Parietal lobe (tissue), 1 donor: ENCODE results near the gene CALCA. TPM values are rescaled to one million over a fixed set of nuclear protein-coding genes. Genes with fewer than 3 reads are reported as not detected.

ENCODE experiments used
- total RNA-seq: library from RNA; depleted of rRNA; stranded (reverse); fragments of >200 nt; gene quantifications from one replicate; pipeline ENCODE4 v1.2.3, GENCODE V29; 2014

Gene CALCA
- not detected for total RNA-seq

GRCh38 chr11:14971865-14972580 is at the start of gene CALCA:
Gene CALCA, minus strand, starts transcription at chr11:14972351. Its CDS starts 1,159 bp downstream, at chr11:14971192.

Other genes with a start within 250 kb of the CALCA start
- 48.8 TPM for gene CYP2R1, start 80.1 kb downstream of the CALCA start, total RNA-seq
- gene CALCB, start 101.2 kb upstream of the CALCA start, total RNA-seq, result not detected
- gene INSC, start 142.6 kb upstream of the CALCA start, total RNA-seq, result not detected